NK-92 (cell line): ENCODE data around the gene MANSC1.

Experiments used
- DNase-seq: peaks from one replicate; lab custom pipeline; 2025; ENCODE audit not compliant: unreplicated experiment; lab: John Stamatoyannopoulos, UW

The MANSC1 gene

DNA sequence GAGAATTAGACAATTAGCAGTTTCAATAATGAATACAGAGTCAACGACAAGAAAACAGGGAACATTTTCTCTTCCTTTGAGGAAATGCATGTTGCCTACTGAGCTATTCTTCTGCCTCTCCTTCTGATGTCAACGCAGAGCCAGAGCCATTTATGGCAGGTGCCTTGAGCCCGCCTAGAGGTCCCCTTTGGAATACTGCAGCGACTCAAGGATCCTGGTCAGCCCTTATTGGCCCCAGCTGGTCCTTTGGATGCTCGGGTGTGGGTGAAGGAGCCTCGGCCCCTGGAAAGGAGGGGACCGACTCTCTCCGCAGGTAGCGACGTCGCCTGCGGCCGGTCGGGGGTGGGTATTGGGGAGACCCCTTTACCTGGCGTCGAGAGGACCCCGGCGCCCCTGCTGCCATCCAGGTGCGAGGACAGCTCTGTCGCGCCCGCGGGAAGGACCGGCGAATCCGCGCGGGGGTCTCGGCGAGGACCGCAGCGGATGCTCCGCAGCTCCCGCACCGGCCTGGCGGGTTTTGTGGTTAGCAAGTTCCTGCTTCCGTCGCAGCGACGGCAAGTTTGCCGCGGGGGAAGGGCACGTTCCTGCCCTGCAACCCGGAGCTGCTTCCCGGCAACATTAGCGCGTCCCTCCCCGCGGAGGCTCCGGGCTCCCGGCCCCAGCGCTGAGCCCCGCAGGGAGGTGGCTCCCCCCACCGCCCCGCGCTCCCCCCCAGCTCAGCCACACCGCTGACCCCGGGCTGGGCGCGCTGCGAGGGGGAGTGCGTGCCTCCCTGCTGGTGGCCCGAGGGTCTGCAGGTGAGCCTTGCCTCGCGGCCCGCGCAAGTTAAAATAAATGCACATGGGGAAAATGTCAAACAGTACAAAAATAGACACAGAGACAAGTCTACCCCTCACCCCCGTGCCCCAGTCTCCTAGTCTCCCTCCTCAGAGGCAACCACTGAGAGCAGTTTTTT is at the start of gene MANSC1:
MANSC1 (minus strand) TSS at position 532 of the 955 bp plus-strand sequence. CDS start 6,928 bp downstream, outside the sequence.
- DNase-seq = no peak

DNA sequence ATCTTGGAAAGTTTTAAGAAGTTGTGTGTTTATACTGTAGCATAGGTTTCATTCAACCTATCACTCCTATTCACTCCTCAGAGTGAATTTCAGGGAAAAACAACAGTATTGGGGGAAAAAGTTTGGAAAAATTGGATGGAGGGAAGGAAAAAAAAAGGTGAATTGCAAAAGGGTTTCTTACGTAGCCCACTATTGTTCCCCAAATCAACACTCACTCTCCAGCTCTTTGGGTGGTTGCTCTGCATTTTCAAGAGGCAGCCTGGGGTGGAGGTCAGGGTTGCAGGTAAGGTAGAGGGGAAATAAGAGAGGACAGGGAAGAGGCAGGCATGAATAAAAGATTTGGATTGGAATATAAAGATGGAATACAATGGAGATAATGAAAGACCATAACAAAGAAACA is 49.1 kb upstream of the MANSC1 start:
- DNase-seq = no peak

DNA sequence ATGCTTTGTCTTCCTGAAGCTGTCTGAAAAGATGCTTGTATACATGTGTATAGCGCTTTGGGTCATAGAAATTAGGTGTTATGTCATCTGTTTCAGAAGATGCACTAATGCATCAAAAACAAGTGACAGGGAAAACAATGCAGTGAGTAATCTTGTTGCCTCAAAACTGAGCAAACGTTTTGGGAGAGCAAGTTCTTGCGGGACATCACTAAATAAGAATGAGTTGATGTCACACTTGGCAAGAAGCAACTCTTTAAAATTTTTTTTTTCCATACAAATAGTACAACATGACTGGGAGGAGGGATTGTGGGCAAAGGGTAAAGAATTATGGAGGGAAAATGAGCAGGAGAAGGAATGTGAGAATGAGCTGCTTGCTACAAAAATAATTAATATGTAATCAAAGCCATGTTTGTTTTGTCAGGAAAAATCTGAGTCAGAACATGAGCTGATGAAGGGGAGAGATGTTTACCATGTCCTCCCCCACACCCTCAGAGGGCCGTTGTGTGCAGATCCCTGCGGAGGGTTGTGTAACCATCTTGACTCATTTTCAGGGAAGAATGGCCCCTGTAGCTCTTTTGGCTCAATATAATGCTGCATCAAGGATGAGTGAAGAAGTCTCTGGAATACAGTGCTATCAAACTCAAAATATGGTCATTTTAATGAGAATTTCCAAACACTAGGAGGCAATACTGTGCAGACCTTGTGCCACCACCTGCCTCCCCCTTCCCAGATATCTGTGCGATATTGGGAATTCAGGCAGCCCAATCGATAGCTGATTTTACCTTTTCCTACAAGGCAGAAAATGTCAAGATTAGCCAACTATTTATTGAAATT is 48.2 kb upstream of the MANSC1 start:
- DNase-seq = no peak

DNA sequence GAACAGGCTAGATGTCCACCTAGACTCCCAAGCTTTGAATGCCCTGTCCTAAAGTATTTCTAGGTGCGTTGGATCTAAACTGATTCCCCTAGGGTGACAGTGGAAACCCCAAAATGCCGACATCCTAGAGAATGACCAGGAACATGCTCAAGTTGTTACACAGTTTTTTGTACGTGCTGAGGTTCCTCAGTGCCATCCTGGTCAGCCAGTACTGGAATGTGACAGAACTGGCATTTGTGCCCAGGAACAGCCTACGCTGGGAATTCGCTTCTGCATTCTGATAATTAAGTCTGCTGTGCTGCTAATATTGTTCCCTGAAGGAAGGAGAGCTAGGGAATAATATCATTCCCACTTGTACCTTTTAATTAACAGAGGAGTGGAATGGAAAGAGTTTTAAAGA is 47.1 kb upstream of the MANSC1 start:
- DNase-seq = no peak

DNA sequence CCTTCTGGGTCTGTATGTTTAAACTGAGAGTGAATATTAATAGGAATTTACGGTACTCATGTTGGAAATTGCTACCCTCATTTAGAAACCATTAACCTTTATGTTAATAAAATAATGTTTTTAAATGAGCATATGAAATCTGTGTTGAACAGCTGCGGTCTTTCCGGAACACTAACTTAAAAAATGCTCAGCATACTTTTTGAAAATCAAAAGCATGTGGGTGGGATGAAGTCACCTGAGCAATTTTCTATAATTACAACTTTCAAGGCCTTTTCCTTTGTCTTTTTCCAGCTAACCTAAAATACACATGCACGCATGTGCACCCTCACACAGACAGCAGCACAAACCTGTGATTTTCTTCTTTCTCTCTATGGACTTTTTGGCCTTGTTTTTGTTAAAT is 46.7 kb upstream of the MANSC1 start:
- DNase-seq = no peak

DNA sequence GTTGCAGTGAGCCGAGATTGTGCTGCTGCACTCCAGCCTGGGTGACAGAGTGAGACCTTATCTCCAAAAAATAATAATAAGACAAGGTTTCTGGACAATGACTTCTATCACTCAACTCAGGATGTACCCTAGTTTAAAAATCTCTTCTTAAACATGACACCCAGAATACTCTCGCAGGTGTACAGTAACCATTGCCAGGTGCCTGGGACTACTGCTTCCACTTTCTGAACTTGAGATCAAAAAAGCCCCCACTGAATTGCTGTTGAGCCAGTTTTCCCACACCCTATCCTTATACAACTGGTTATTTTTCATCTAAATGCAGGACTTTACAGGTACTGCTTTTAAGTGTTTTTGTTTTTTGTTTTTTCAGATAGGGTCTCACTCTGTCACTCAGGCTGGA is 43.1 kb upstream of the MANSC1 start:
- no peak for DNase-seq

DNA sequence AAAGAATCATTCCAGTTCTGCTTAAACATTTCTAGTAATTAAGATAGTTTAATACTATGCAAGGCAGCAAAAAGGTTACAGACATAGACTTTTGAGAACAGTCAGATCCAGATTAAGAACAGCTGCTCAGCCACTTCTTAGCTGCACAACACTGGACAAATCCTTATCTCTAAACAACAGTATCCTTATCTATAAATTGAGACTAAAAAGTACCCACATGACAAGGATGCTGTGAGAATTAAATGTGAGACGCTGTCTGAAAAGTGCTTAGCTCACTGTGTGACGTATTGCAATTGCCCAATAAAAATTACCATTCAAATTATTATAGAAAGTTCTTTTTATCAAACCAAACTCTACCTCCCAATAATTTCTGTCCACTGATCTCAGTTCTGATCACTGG is 42.4 kb upstream of the MANSC1 start:
- no peak for DNase-seq

DNA sequence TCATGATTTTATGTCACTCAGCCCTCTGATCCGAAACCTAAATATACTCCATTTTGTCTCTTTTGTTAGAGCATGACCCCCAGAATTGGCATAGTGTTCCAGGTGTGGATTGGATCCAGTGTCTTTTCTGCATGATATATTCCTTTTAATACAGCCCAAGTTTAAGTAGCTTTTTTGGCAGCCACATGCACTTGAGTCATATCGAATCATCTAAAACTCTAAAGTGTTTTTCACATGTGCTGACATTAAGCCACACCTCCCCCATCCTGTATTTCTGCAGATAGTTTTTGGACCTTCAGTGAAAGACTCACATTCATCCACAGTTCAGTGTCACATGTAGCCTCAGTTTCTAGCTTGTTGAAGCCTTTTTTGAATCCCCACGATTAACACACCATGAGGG is 37.5 kb upstream of the MANSC1 start:
- DNase-seq = no peak

DNA sequence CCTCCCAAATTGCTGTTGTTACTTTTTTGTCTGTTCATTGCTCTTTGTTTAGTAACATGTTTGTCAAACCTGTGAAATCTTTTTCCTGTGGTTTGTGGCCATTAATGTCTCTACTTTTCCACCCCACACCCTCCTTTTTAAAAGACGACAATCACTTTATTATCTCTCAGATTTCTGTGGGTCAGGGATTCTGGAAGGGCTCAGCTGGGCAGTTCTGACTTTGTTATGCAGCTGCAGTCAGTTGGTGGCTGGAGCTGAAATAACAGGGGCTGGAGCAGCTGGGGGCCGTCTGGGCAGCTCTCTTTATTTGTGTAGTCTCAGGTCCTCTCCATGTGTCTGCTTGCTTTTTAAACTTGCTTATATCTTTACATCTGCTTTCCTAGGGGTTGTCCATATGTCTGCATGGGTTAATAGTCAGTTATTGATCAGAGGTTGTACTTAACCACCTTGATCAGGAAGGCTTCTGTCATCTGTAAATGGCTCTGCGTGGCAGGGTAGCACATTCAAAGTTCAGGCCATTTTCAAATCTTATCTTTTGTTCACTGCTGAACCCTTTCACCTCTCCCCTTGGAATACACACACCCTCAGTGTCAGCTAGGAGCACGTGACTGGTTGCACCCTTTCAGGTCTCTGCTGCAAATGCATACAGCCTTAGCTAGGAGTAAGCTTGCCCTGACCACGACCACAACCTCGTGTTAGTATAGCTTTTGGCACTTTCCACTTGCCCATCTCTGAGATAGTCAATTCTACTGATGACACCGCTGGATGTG is 34.7 kb upstream of the MANSC1 start:
- DNase-seq = no peak

DNA sequence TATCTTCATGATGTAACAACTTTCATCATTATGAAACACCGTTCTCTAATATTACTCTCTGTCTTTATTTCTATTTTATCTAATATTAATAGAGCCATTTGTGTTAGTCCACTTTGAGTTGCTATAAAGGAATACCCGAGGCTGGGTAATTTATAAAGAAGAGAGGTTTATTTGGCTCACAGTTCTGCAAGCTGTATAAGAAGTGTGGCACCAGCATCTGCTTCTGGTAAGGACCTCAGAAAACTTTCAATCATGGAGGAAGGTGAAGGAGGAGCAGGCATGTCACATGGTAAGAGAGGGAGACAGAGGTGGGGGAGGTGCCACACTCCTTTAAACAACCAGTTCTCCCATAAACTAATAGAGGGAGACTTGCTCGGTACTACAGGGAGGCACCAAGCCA is 31.9 kb upstream of the MANSC1 start:
- no peak for DNase-seq

DNA sequence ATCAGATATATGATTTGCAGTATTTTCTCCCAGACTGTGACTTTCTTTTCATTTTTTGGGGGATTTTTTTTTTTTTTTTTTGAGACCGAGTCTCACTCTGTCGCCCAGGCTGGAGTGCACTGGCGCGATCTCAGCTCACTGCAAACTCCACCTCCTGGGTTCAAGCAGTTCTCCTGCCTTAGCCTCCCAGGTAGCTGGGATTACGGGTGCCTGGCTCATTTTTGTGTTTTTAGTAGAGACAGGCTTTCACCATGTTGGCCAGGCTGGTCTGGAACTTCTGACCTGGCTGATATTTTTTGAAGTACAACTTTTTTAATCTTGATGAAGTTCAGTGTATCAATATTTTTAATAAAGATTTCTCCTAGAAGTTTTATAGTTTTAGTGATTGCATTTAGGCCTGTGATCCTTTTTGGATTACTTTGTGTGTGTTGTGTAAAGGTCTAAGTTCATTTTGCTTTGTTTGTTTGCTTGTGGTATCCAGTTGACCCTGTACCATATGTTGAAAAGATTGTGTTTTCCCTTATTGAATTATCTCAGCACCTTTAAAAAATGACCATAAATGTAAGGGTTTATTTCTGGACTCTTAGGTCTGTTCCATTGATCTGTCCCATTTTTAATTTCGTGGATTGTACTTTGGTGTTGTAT is 31.0 kb upstream of the MANSC1 start:
- DNase-seq = no peak

DNA sequence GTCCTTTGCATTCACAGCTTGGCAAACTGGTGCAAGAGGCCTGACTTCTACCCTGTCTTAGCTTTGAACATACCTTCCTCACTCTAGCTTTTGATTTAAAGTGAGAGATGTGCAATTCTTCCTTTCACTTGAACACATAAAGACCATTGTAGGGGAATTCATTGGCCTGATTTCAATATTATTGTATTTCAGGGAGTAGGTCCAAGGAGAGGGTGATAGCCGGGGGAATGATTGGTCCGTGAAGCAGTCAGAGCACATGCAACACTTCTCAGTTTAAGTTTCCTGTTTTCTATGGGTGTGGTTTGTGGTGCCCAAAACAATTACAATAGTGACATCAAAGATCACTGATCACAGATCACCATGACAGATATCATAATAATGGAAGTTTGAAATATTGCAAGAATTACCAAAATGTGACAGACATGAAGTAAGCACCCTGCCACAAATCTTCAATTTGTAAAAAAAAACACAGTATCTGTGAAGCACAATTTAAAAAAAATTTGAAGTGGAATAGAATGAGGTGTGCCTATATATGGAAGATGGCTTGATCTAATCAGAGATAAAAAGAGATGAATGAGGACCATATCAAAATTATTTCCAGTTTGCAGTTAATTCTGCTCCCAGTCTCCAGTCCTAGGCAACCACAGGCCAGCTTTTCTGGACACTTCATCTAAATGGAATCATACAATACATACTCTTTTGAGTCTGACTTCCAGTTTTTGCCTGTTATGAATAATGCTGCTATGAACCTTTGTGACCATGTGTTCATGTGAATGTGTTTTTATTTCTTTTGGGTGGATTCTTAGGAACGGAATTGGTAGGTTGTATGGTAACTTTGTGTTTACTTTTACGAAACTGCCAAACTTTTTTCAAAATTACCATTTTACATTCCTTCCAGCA is 30.0 kb upstream of the MANSC1 start:
- no peak for DNase-seq

DNA sequence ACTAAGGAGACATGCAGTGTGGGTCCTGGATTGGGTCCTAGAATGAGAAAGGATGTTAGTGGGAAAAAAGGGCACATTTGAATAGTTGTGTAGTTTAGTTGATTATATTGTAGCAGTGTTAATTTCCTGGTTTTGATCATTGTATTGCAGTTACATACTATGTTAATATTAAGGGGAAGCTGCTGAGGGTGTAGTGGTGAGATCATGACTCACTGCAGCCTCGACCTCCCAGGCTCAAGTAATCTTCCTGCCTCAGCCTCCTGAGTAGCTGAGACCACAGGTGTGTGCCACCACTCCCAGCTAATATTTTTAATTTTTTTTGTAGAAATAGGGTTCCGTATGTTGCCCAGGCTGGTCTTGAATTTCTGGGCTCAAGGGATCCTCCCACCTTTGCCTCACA is 28.6 kb upstream of the MANSC1 start:
- no peak for DNase-seq

DNA sequence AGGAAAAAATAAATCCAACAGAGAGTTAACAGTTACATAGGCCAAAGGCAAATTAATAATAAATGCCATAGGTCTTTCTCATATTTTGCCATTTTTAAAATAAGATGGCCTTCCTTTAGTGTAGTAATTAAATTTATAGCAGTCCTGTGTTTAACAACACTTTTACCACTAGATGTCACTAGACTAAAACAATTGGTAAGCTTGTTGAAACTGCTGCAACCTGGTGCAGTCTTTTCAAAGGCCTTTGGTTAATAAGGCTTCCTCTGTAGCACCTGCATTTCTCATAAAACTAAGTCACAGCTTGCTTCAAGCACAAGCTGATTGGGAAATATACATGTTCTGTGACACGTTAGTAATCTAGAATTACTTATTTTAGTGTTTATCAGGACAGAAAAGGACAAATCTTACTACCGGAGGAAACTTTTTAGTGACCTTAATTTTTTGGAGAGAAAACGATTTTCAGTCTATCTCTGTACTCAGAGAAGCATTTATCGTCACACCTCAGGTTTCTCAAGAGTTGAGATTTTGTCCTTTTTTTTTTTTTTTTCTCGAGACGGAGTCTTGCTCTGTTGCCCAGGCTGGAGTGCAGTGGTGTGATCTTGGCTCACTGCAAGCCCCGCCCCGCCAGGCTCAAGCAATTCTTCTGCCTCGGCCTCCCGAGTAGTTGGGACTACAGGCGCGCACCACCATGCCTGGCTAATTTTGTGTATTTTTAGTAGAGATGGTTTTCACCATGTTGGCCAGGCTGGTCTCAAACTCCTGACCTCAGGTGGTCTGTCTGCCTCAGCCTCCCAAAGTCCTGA is 26.8 kb upstream of the MANSC1 start:
- DNase-seq = no peak

DNA sequence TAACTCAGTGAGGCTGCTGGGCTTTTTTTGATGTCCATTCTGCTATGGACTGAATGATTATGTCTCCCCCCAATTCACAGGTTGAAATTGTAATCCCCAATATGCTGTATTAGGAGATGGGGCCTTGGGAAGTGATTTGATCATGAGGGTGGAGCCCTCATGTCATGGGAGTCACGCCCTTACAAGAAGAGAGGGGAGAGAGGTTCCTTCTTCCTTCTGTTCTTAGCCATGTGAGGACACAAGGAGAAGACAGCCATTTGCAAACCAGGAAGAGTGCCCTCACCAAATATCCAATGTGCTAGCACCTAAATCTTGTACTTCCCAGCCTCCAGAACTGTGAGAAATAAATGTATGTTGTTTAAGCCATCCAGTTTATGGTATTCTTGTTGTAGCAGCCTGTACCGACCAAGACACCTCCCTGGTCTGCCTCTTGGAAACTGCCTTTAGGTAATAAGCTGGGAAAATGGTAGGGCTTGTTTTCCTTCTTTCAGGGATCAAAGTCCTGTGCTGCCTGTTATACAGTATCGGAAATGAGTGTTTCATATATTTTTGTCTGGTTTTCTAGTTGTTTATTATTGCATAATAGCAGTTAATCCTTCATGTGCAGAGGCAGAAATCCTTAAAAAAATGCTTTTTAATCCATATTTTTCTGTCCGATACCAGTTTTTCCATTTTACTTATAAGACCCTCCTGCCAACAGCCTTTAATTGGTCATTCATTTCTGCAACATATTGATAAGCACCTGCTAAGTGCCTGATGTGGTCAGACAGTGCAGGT is 23.1 kb upstream of the MANSC1 start:
- DNase-seq = no peak

DNA sequence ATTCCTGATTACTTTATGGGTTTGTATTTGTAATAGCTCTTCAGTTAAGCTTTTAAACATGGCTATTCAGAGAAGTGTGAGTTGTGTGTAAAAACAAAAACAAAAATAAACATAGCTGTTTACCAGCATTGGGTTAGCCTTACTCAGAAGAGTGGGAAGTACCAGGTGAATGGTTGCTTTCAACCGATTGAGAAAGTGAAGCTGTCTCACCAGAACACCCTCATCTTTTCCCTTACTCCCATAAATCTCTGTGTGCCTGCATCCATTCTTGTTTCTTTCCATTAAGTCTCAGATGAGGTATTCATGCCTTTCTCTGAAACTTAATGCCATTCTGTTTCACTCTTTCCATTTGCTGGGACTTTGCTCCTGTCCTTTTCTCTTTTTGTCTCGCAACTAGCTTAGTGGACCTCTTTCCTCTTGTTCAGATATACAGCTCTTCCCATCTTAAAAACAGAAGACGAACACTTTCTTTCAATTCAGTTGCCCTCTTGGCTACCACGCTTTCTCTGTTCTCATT is 17.5 kb upstream of the MANSC1 start:
- no peak for DNase-seq

DNA sequence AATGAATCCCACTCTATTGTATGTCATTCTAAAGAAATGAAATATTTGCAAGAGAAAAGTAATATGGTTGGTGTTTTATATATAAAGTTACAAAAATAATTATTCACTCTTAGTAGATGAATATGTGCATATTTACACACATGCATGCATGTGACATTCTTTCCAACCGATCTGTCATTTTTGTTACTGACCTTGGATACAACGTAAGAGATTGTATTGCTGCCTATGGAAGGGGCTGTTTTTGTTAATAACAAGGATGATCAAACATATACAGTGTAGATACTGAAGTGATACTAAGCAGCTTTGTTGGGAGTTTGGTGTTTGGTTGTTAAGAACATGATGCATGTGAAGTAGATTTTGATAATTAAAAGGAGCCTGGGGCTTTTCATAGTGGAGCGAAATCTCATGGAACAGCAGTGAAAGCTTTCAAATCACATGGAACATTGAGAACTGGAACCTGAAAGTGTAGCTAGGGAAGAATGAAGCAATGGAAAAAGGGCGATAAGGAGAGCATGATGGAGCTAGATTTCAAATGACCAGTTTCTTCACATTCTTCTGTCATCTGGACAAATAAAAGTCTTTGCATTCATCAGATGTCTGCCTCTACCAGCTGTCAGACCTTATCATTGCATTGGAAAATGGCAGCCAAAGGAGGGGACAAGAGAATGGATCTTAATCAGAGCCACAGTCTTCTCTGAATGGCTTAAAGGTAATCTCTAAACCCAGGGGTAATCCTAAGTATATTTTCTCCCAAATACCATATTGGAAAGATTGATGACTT is 16.8 kb upstream of the MANSC1 start:
- DNase-seq = no peak
